ENCODE results near the gene CLEC9A. TPM values are rescaled to one million over a fixed set of nuclear protein-coding genes. Genes with fewer than 3 reads are reported as not detected.
A peak's percentile ranks its signal among the peaks of the same experiment; 100 is the strongest.

CLEC9A gene
- total RNA-seq, 4 donors from 2014 or later: not detected

- DNase-seq (no peak), ATAC-seq (no peak)
- no peak overlapping the region for H3K4me3 ChIP-seq
- no peaks in the 10 kb centered on the region for H3K9me3 ChIP-seq
- intact Hi-C loops (cut with DNase I; ENCODE audit: low total_unique reads) (no loop called here), in situ Hi-C loops (cut with MboI; ENCODE audit: low sequenced_read_pairs in 4 of 4) (loop anchor here in 1 of 4 donors (25.0 kb wide), 1 partner anchor 110 kb away; the partner anchor contains the start of gene CLEC7A)
- no peaks in the 10 kb centered on the region for H3K27me3 ChIP-seq
- H3K27ac ChIP-seq: no peak overlapping the region
- H3K36me3 ChIP-seq: no peaks in the 10 kb centered on the region
- no peak for TF ChIP-seq POLR2A (IDR thresholded peaks at IDR 0.05)
- TF ChIP-seq, protein P1, sequence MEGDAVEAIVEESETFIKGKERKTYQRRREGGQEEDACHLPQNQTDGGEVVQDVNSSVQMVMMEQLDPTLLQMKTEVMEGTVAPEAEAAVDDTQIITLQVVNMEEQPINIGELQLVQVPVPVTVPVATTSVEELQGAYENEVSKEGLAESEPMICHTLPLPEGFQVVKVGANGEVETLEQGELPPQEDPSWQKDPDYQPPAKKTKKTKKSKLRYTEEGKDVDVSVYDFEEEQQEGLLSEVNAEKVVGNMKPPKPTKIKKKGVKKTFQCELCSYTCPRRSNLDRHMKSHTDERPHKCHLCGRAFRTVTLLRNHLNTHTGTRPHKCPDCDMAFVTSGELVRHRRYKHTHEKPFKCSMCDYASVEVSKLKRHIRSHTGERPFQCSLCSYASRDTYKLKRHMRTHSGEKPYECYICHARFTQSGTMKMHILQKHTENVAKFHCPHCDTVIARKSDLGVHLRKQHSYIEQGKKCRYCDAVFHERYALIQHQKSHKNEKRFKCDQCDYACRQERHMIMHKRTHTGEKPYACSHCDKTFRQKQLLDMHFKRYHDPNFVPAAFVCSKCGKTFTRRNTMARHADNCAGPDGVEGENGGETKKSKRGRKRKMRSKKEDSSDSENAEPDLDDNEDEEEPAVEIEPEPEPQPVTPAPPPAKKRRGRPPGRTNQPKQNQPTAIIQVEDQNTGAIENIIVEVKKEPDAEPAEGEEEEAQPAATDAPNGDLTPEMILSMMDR (IDR thresholded peaks at IDR 0.05 in 4 of 5, conservative IDR thresholded peaks at IDR 0.05 in 1 of 5): no peak
- H3K4me1 ChIP-seq: no peaks in the 10 kb centered on the region
Measured at GRCh38 chr12:10027721-10028120, 2.8 kb upstream of the CLEC9A start.

GRCh38 chr12:10031321-10031720 is 839 bp downstream of the CLEC9A start:
- ATAC-seq: no peak
- no peak overlapping the region for H3K27ac ChIP-seq
- DNase-seq: no peak
- TF ChIP-seq, protein P1 (IDR thresholded peaks at IDR 0.05 in 4 of 5, conservative IDR thresholded peaks at IDR 0.05 in 1 of 5): no peak
- TF ChIP-seq POLR2A (IDR thresholded peaks at IDR 0.05): no peak
- H3K27me3 ChIP-seq: no peaks in the 10 kb centered on the region
- H3K4me3 ChIP-seq: no peak overlapping the region
- H3K36me3 ChIP-seq: no peaks in the 10 kb centered on the region
- no peaks in the 10 kb centered on the region for H3K4me1 ChIP-seq
- in situ Hi-C loops (cut with MboI; ENCODE audit: low sequenced_read_pairs in 4 of 4): loop anchor here in 3 of 4 donors (5.0 to 25.0 kb wide), 3 partner anchors 96 to 106 kb away; partner anchors contain the start of gene CLEC7A (in 2 of the 3)
- no peaks in the 10 kb centered on the region for H3K9me3 ChIP-seq
- intact Hi-C loops (cut with DNase I; ENCODE audit: low total_unique reads): loop anchor here (5.0 kb wide), 1 partner anchor 111 kb away; no protein-coding TSS in a partner anchor

GRCh38 chr12:10031771-10032175 is 1.3 kb downstream of the CLEC9A start:
- in situ Hi-C loops (cut with MboI; ENCODE audit: low sequenced_read_pairs in 4 of 4): loop anchor here in 3 of 4 donors (5.0 to 25.0 kb wide), 3 partner anchors 96 to 106 kb away; partner anchors contain the start of gene CLEC7A (in 2 of the 3)
- Histone ChIP-seq H3K27ac (no peak overlapping the region), H3K4me1 (no peaks in the 10 kb centered on the region), H3K4me3 (no peak overlapping the region), H3K27me3 (no peaks in the 10 kb centered on the region), H3K9me3 (no peaks in the 10 kb centered on the region), H3K36me3 (no peaks in the 10 kb centered on the region)
- TF ChIP-seq POLR2A (IDR thresholded peaks at IDR 0.05): no peak
- TF ChIP-seq, protein P1 (IDR thresholded peaks at IDR 0.05 in 4 of 5, conservative IDR thresholded peaks at IDR 0.05 in 1 of 5): no peak
- DNase-seq: no peak
- ATAC-seq: no peak
- intact Hi-C loops (cut with DNase I; ENCODE audit: low total_unique reads): loop anchor here (5.0 kb wide), 1 partner anchor 111 kb away; no protein-coding TSS in a partner anchor

- intact Hi-C loops (cut with DNase I; ENCODE audit: low total_unique reads) (loop anchor here (5.0 kb wide), 1 partner anchor 108 kb away; no protein-coding TSS in a partner anchor), in situ Hi-C loops (cut with MboI; ENCODE audit: low sequenced_read_pairs in 4 of 4) (loop anchor here in 3 of 4 donors (5.0 to 25.0 kb wide), 3 partner anchors 93 to 103 kb away; partner anchors contain the start of gene CLEC7A (in 2 of the 3))
- Histone ChIP-seq H3K27me3 (no peaks in the 10 kb centered on the region), H3K36me3 (no peaks in the 10 kb centered on the region), H3K4me1 (no peaks in the 10 kb centered on the region), H3K4me3 (no peak overlapping the region), H3K9me3 (no peaks in the 10 kb centered on the region), H3K27ac (no peak overlapping the region)
- TF ChIP-seq, protein P1 (IDR thresholded peaks at IDR 0.05 in 4 of 5, conservative IDR thresholded peaks at IDR 0.05 in 1 of 5): peak in 3 of 5 experiments; percentile 20 to 31 (median 23)
- TF ChIP-seq POLR2A (IDR thresholded peaks at IDR 0.05): no peak
- no peak for ATAC-seq
- DNase-seq: no peak
Measured at GRCh38 chr12:10033783-10034545, 3.5 kb downstream of the CLEC9A start.

All from gastrocnemius medialis (tissue), 4 donors.